Measurements from ENCODE around the gene C3orf52.

- no peak for TF ChIP-seq NFIC (IDR thresholded peaks at IDR 0.05; ENCODE audit: low read depth, low read length)
- TF ChIP-seq BRCA1 (IDR thresholded peaks at IDR 0.05; ENCODE audit: low read depth, low read length), result no peak
- TF ChIP-seq, protein P1, sequence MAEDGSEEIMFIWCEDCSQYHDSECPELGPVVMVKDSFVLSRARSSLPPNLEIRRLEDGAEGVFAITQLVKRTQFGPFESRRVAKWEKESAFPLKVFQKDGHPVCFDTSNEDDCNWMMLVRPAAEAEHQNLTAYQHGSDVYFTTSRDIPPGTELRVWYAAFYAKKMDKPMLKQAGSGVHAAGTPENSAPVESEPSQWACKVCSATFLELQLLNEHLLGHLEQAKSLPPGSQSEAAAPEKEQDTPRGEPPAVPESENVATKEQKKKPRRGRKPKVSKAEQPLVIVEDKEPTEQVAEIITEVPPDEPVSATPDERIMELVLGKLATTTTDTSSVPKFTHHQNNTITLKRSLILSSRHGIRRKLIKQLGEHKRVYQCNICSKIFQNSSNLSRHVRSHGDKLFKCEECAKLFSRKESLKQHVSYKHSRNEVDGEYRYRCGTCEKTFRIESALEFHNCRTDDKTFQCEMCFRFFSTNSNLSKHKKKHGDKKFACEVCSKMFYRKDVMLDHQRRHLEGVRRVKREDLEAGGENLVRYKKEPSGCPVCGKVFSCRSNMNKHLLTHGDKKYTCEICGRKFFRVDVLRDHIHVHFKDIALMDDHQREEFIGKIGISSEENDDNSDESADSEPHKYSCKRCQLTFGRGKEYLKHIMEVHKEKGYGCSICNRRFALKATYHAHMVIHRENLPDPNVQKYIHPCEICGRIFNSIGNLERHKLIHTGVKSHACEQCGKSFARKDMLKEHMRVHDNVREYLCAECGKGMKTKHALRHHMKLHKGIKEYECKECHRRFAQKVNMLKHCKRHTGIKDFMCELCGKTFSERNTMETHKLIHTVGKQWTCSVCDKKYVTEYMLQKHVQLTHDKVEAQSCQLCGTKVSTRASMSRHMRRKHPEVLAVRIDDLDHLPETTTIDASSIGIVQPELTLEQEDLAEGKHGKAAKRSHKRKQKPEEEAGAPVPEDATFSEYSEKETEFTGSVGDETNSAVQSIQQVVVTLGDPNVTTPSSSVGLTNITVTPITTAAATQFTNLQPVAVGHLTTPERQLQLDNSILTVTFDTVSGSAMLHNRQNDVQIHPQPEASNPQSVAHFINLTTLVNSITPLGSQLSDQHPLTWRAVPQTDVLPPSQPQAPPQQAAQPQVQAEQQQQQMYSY (CRISPR knock-in tag; IDR thresholded peaks at IDR 0.05), result no peak
- TF ChIP-seq, protein P2, sequence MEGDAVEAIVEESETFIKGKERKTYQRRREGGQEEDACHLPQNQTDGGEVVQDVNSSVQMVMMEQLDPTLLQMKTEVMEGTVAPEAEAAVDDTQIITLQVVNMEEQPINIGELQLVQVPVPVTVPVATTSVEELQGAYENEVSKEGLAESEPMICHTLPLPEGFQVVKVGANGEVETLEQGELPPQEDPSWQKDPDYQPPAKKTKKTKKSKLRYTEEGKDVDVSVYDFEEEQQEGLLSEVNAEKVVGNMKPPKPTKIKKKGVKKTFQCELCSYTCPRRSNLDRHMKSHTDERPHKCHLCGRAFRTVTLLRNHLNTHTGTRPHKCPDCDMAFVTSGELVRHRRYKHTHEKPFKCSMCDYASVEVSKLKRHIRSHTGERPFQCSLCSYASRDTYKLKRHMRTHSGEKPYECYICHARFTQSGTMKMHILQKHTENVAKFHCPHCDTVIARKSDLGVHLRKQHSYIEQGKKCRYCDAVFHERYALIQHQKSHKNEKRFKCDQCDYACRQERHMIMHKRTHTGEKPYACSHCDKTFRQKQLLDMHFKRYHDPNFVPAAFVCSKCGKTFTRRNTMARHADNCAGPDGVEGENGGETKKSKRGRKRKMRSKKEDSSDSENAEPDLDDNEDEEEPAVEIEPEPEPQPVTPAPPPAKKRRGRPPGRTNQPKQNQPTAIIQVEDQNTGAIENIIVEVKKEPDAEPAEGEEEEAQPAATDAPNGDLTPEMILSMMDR (IDR thresholded peaks at IDR 0.05 in 2 of 3, conservative IDR thresholded peaks at IDR 0.05 in 1 of 3; ENCODE audit: control insufficient read depth in 2 of 3, extremely low read depth in 1 of 3, insufficient read depth in 1 of 3, low read depth in 3 of 3, low read length in 3 of 3), result no peak
- no peak for TF ChIP-seq EZH2 (IDR thresholded peaks at IDR 0.05; ENCODE audit: borderline replicate concordance, control insufficient read depth, low read depth, low read length)
- no peak for TF ChIP-seq NRF1 (conservative IDR thresholded peaks at IDR 0.05; ENCODE audit: low read depth, low read length)
- no peak for TF ChIP-seq CBX5 (IDR thresholded peaks at IDR 0.05; ENCODE audit: low read depth)
These were observed 7.0 kb downstream of the C3orf52 start for GRCh38 chr3:112093180-112093522.
